BLaER1 treated with 17β-estradiol and CSF1 and Interleukin-3, amounts not matched to agents 10 nM and 100 nM (cell line): ENCODE measurements around the gene WNT3A.

Source experiments
- H3K27ac ChIP-seq, 11 experiments: shearing (Covaris generic); formaldehyde crosslinking; 2 replicates each; pipeline ENCODE4 v1.8.1; 2022
- H3K27me3 ChIP-seq, 11 experiments: shearing (Covaris generic); formaldehyde crosslinking; 2 replicates each; pipeline ENCODE4 v1.8.1; 2022
- H3K36me3 ChIP-seq, 11 experiments: shearing (Covaris generic); formaldehyde crosslinking; 2 replicates each; pipeline ENCODE4 v1.8.1; 2022
- H3K4me1 ChIP-seq, 10 experiments: shearing (Covaris generic); formaldehyde crosslinking; 2 replicates each; pipeline ENCODE4 v1.8.1; 2022
- H3K4me2 ChIP-seq, 11 experiments: shearing (Covaris generic); formaldehyde crosslinking; 2 replicates each; pipeline ENCODE4 v1.8.1; 2022
- H3K4me3 ChIP-seq, 10 experiments: shearing (Covaris generic); formaldehyde crosslinking; 2 replicates each; pipeline ENCODE4 v1.8.1; 2022
- H3K9ac ChIP-seq, 11 experiments: shearing (Covaris generic); formaldehyde crosslinking; 2 replicates each; pipeline ENCODE4 v1.8.1; 2022
- H3K9me3 ChIP-seq, 11 experiments: shearing (Covaris generic); formaldehyde crosslinking; replicated peaks in 1 of 11; 2 replicates each; pipeline ENCODE4 v1.8.1; 2022
- H4K20me1 ChIP-seq, 11 experiments: shearing (Covaris generic); formaldehyde crosslinking; 2 replicates each; pipeline ENCODE4 v1.8.1; 2022
- Cebpa-rat ChIP-seq, 11 experiments: shearing (Covaris generic); IDR thresholded peaks; 2 replicates each; pipeline ENCODE4 v1.8.1; 2022

Gene WNT3A

GRCh38 chr1:228000836-228001563, 5.8 kb upstream of the WNT3A start:
- Histone ChIP-seq H3K9me3 (peaks cover 27 to 32% (median 28%) of the 10 kb centered on the region in 11 experiments), H4K20me1 (peaks cover 0 to 26% (median 6%) of the 10 kb centered on the region in 11 experiments; a peak in 10 of 22 replicates), H3K4me3 (no peak overlapping the region), H3K4me1 (peaks cover 0 to 16% (median 5%) of the 10 kb centered on the region in 10 experiments; a peak in 8 of 20 replicates), H3K4me2 (no peak overlapping the region), H3K27ac (no peak overlapping the region), H3K27me3 (peaks cover 23 to 29% (median 27%) of the 10 kb centered on the region in 11 experiments), H3K36me3 (no peaks in the 10 kb centered on the region), H3K9ac (no peak overlapping the region)
- no peak for TF ChIP-seq Cebpa-rat (IDR thresholded peaks at IDR 0.05)

GRCh38 chr1:228001738-228002535, 4.9 kb upstream of the WNT3A start:
- Histone ChIP-seq H3K27me3 (peaks cover 32 to 38% (median 37%) of the 10 kb centered on the region in 11 experiments), H3K27ac (no peak overlapping the region), H3K4me2 (no peak overlapping the region), H3K9me3 (peaks cover 18 to 28% (median 20%) of the 10 kb centered on the region in 11 experiments), H3K9ac (no peak overlapping the region), H3K36me3 (no peaks in the 10 kb centered on the region), H3K4me3 (no peak overlapping the region), H4K20me1 (peaks cover 0 to 28% (median 7%) of the 10 kb centered on the region in 11 experiments; a peak in 10 of 22 replicates), H3K4me1 (peaks cover 0 to 16% (median 5%) of the 10 kb centered on the region in 10 experiments; a peak in 8 of 20 replicates)
- TF ChIP-seq Cebpa-rat (IDR thresholded peaks at IDR 0.05): no peak

- peaks cover 40 to 46% (median 45%) of the 10 kb centered on the region in 11 experiments for H3K27me3 ChIP-seq
- no peak overlapping the region for H3K27ac ChIP-seq
- H4K20me1 ChIP-seq: peaks cover 0 to 32% (median 9%) of the 10 kb centered on the region in 11 experiments; a peak in 10 of 22 replicates
- no peaks in the 10 kb centered on the region for H3K36me3 ChIP-seq
- TF ChIP-seq Cebpa-rat (IDR thresholded peaks at IDR 0.05): no peak
- H3K9me3 ChIP-seq: peaks cover 16 to 28% (median 20%) of the 10 kb centered on the region in 11 experiments
- H3K4me1 ChIP-seq: peaks cover 0 to 16% (median 5%) of the 10 kb centered on the region in 10 experiments; a peak in 8 of 20 replicates
- H3K9ac ChIP-seq: no peak overlapping the region
- no peak overlapping the region for H3K4me2 ChIP-seq
- no peak overlapping the region for H3K4me3 ChIP-seq
These were observed 4.0 kb upstream of the WNT3A start for GRCh38 chr1:228002792-228003191.

GRCh38 chr1:228003461-228004330, 3.1 kb upstream of the WNT3A start:
- peaks cover 0 to 22% (median 9%) of the 10 kb centered on the region in 10 experiments; a peak in 17 of 20 replicates for H3K4me1 ChIP-seq
- no peak overlapping the region for H3K4me3 ChIP-seq
- no peak for TF ChIP-seq Cebpa-rat (IDR thresholded peaks at IDR 0.05)
- H3K27ac ChIP-seq: no peak overlapping the region
- peaks cover 0 to 41% (median 9%) of the 10 kb centered on the region in 11 experiments; a peak in 10 of 22 replicates for H4K20me1 ChIP-seq
- H3K27me3 ChIP-seq: peaks cover 49 to 56% (median 54%) of the 10 kb centered on the region in 11 experiments
- H3K4me2 ChIP-seq: no peak overlapping the region
- no peaks in the 10 kb centered on the region for H3K36me3 ChIP-seq
- peaks cover 15 to 27% (median 19%) of the 10 kb centered on the region in 11 experiments for H3K9me3 ChIP-seq
- H3K9ac ChIP-seq: no peak overlapping the region

- H3K27me3 ChIP-seq: peaks cover 56 to 62% (median 61%) of the 10 kb centered on the region in 11 experiments
- no peak overlapping the region for H3K4me3 ChIP-seq
- no peak for TF ChIP-seq Cebpa-rat (IDR thresholded peaks at IDR 0.05)
- H3K4me2 ChIP-seq: no peak overlapping the region
- peaks cover 5 to 29% (median 16%) of the 10 kb centered on the region in 10 experiments; a peak in 19 of 20 replicates for H3K4me1 ChIP-seq
- peaks cover 0 to 48% (median 11%) of the 10 kb centered on the region in 11 experiments; a peak in 11 of 22 replicates for H4K20me1 ChIP-seq
- no peak overlapping the region for H3K27ac ChIP-seq
- H3K36me3 ChIP-seq: no peaks in the 10 kb centered on the region
- no peak overlapping the region for H3K9ac ChIP-seq
- H3K9me3 ChIP-seq: peaks cover 13 to 23% (median 18%) of the 10 kb centered on the region in 11 experiments
These were observed 2.4 kb upstream of the WNT3A start for GRCh38 chr1:228004331-228004855.

GRCh38 chr1:228004856-228005462, 1.8 kb upstream of the WNT3A start:
- Histone ChIP-seq H3K4me2 (peak overlapping the region in 1 of 11 experiments; percentile 12; a peak in 1 of 22 replicates), H3K4me1 (peaks cover 11 to 30% (median 22%) of the 10 kb centered on the region in 10 experiments), H3K36me3 (no peaks in the 10 kb centered on the region), H3K9ac (no peak overlapping the region), H3K27ac (no peak overlapping the region), H3K27me3 (peaks cover 61 to 68% (median 64%) of the 10 kb centered on the region in 11 experiments), H3K4me3 (0 out of 20 replicates have a peak overlapping the region, but pooled peaks of 1 of the 10 experiments have one; percentile 5), H4K20me1 (peaks cover 0 to 52% (median 12%) of the 10 kb centered on the region in 11 experiments; a peak in 11 of 22 replicates), H3K9me3 (peaks cover 13 to 23% (median 18%) of the 10 kb centered on the region in 11 experiments)
- TF ChIP-seq Cebpa-rat (IDR thresholded peaks at IDR 0.05): no peak

GRCh38 chr1:228005511-228006033, 1.2 kb upstream of the WNT3A start:
- Histone ChIP-seq H3K4me3 (0 out of 20 replicates have a peak overlapping the region, but pooled peaks of 1 of the 10 experiments have one; percentile 5), H3K9me3 (peaks cover 13 to 23% (median 18%) of the 10 kb centered on the region in 11 experiments), H3K4me1 (peaks cover 17 to 36% (median 28%) of the 10 kb centered on the region in 10 experiments), H3K27ac (no peak overlapping the region), H3K27me3 (peaks cover 61 to 71% (median 66%) of the 10 kb centered on the region in 11 experiments), H3K4me2 (no peak overlapping the region), H3K9ac (no peak overlapping the region), H4K20me1 (peaks cover 0 to 52% (median 12%) of the 10 kb centered on the region in 11 experiments; a peak in 11 of 22 replicates), H3K36me3 (no peaks in the 10 kb centered on the region)
- TF ChIP-seq Cebpa-rat (IDR thresholded peaks at IDR 0.05): no peak
